Head of caudate nucleus (tissue), 42 donors: ENCODE measurements around the gene DNAJC7.

Experiments
- DNase-seq, 42 donors: peaks; one replicate each; pipeline versions ENCODE4 v3.0.0 to v3.0.0-alpha.2; 2020 to 2021; ENCODE audit warnings: mixed read lengths in 7 of 42
- intact Hi-C: fragments of 100-400 bp; cut with DNase I; formaldehyde crosslinking; loops from one replicate; pipeline ENCODE4 v1.15.0; 2022

DNAJC7 gene

GRCh38 chr17:42016941-42017865 is at the start of gene DNAJC7:
TSS of gene DNAJC7 (minus strand) at chr17:42017439. CDS start at chr17:42017416, 23 bp downstream.
- intact Hi-C loops = no loop called here
- peak; percentile 84 to 97 (median 92) for DNase-seq

- DNase-seq = no peak
- intact Hi-C loops = no loop called here
These were observed 48.0 kb upstream of the DNAJC7 start for GRCh38 chr17:42065201-42065600.

GRCh38 chr17:42062681-42063080 is 45.4 kb upstream of the DNAJC7 start:
- no peak for DNase-seq
- intact Hi-C loops = no loop called here

- intact Hi-C loops = no loop called here
- no peak for DNase-seq
These were observed 44.6 kb upstream of the DNAJC7 start for GRCh38 chr17:42061646-42062487.

GRCh38 chr17:42060231-42060630 is 43.0 kb upstream of the DNAJC7 start:
- DNase-seq = no peak
- intact Hi-C loops = no loop called here

- no peak for DNase-seq
- intact Hi-C loops = no loop called here
These were observed 42.6 kb upstream of the DNAJC7 start for GRCh38 chr17:42059815-42060214.

GRCh38 chr17:42058063-42058462 is 40.8 kb upstream of the DNAJC7 start:
- DNase-seq = no peak
- intact Hi-C loops = no loop called here

GRCh38 chr17:42056635-42057034 is 39.4 kb upstream of the DNAJC7 start:
- no peak for DNase-seq
- intact Hi-C loops = no loop called here

- DNase-seq = no peak
- intact Hi-C loops = no loop called here
These were observed 38.3 kb upstream of the DNAJC7 start for GRCh38 chr17:42055496-42055895.

- intact Hi-C loops = no loop called here
- no peak for DNase-seq
These were observed 37.8 kb upstream of the DNAJC7 start for GRCh38 chr17:42055027-42055426.

GRCh38 chr17:42053731-42054500 is 36.7 kb upstream of the DNAJC7 start:
- intact Hi-C loops = no loop called here
- no peak for DNase-seq

GRCh38 chr17:42052346-42052877 is 35.2 kb upstream of the DNAJC7 start:
- intact Hi-C loops = no loop called here
- no peak for DNase-seq

- intact Hi-C loops = no loop called here
- DNase-seq = no peak
These were observed 34.4 kb upstream of the DNAJC7 start for GRCh38 chr17:42051645-42052044.

- DNase-seq = no peak
- intact Hi-C loops = no loop called here
These were observed 33.8 kb upstream of the DNAJC7 start for GRCh38 chr17:42051013-42051400.

GRCh38 chr17:42050393-42051012 is 33.3 kb upstream of the DNAJC7 start, which contains the start of gene C17orf113:
TSS of gene C17orf113 (minus strand) at chr17:42050601. CDS start at chr17:42043376, 7,225 bp downstream.
- peak; percentile 16 to 81 (median 61) for DNase-seq
- intact Hi-C loops = no loop called here

- DNase-seq = no peak
- intact Hi-C loops = no loop called here
These were observed 32.7 kb upstream of the DNAJC7 start for GRCh38 chr17:42049834-42050392.

- intact Hi-C loops = no loop called here
- no peak for DNase-seq
These were observed 30.1 kb upstream of the DNAJC7 start for GRCh38 chr17:42047343-42047742.

- no peak for DNase-seq
- intact Hi-C loops = no loop called here
These were observed 28.5 kb upstream of the DNAJC7 start for GRCh38 chr17:42045719-42046118.
